B cell (primary cell): Measurements from ENCODE around the gene MAP3K14. TPM values are rescaled to one million over a fixed set of nuclear protein-coding genes. Genes with fewer than 3 reads are reported as not detected.
A peak's percentile ranks its signal among the peaks of the same experiment; 100 is the strongest.

ENCODE experiments used
- ATAC-seq: fragments of 200-7000 bp; cut with Tn5 transposase; one replicate; pipeline ENCODE4 v1.10.0; 2021; ENCODE audit warnings: low read depth, mild to moderate bottlenecking, moderate number of reproducible peaks, moderate library complexity
- CTCF ChIA-PET: fragments of 350-600 bp; sonication (Branson Sonifier 250); formaldehyde crosslinking; loops from one replicate; lab custom pipeline; 2021; ENCODE audit warnings: antibody characterized with exemption, inconsistent platforms; lab: Charles Lee
- POLR2A ChIA-PET: fragments of 350-600 bp; sonication (Branson Sonifier 250); formaldehyde crosslinking; loops from one replicate; lab custom pipeline; 2021; ENCODE audit warnings: antibody characterized with exemption; lab: Charles Lee
- DNase-seq: peaks from one replicate; pipeline ENCODE4 v3.0.0; 2013
- H2AFZ ChIP-seq: 2 replicates; pipeline ENCODE4 v1.6.1; 2012; ENCODE audit warnings: mild to moderate bottlenecking, low read depth, low read length; ENCODE audit not compliant: insufficient read depth, poor library complexity, severe bottlenecking
- H3K27ac ChIP-seq, 2 donors: 1 replicate in 1 of 2; 2 replicates in 1 of 2; pipeline ENCODE4 v1.5.1; 2012 to 2013; ENCODE audit warnings: low read length in 2 of 2, mild to moderate bottlenecking in 2 of 2, moderate library complexity in 1 of 2
- H3K27me3 ChIP-seq, 4 experiments: fragments of 200-600 bp in 1 of 4; sonication (generic) in 1 of 4; replicated peaks in 1 of 4; 1 replicate in 2 of 4; 2 replicates in 2 of 4; pipeline versions ENCODE4 v1.6.1 to v1.7.0; 2013 to 2016; ENCODE audit warnings: low read length in 3 of 4, mild to moderate bottlenecking in 2 of 4, mixed read lengths in 1 of 4, moderate library complexity in 1 of 4; ENCODE audit not compliant: insufficient read depth in 4 of 4, control insufficient read depth in 3 of 4; ENCODE audit errors: control extremely low read depth in 1 of 4
- H3K36me3 ChIP-seq, 2 experiments: replicated peaks in 1 of 2; 1 replicate in 1 of 2; 2 replicates in 1 of 2; pipeline versions ENCODE4 v1.6.1 to v1.7.1; 2013; ENCODE audit warnings: low read length in 1 of 2; ENCODE audit not compliant: insufficient read depth in 2 of 2, control insufficient read depth in 1 of 2; ENCODE audit errors: control extremely low read depth in 1 of 2, extremely low read depth in 1 of 2
- H3K4me1 ChIP-seq, 2 donors: fragments of 200-600 bp in 1 of 2; sonication (generic) in 1 of 2; 1 replicate in 1 of 2; 2 replicates in 1 of 2; pipeline versions ENCODE4 v1.5.1 to v1.6.1; 2013 to 2017; ENCODE audit warnings: low read length in 2 of 2; ENCODE audit not compliant: control insufficient read depth in 2 of 2, insufficient read depth in 2 of 2
- H3K4me2 ChIP-seq: replicated peaks from 2 replicates; pipeline ENCODE3; 2012; ENCODE audit warnings: mild to moderate bottlenecking, low read depth, low read length; ENCODE audit not compliant: poor library complexity, severe bottlenecking
- H3K4me3 ChIP-seq, 5 experiments: fragments of 200-600 bp in 1 of 5; sonication (generic) in 1 of 5; 1 replicate in 3 of 5; 2 replicates in 2 of 5; pipeline versions ENCODE4 v1.5.1 to v1.7.0; 2011 to 2016; ENCODE audit warnings: low read length in 4 of 5, mild to moderate bottlenecking in 4 of 5, low read depth in 2 of 5, control low read depth in 1 of 5, moderate library complexity in 1 of 5; ENCODE audit not compliant: insufficient read depth in 1 of 5; ENCODE audit errors: control extremely low read depth in 1 of 5, extremely low read depth in 1 of 5
- H3K79me2 ChIP-seq: fragments of 200-600 bp; sonication (generic); one replicate; pipeline ENCODE4 v1.6.0; 2016; ENCODE audit warnings: low read length; ENCODE audit not compliant: control insufficient read depth, insufficient read depth
- H3K9ac ChIP-seq: fragments of 200-600 bp; sonication (generic); 2 replicates; pipeline ENCODE4 v1.6.1; 2017; ENCODE audit warnings: mild to moderate bottlenecking, low read length, moderate library complexity
- H3K9me3 ChIP-seq, 3 donors: one replicate each; pipeline versions ENCODE4 v1.6.1 to v1.7.1; 2013; ENCODE audit warnings: low read length in 2 of 3; ENCODE audit not compliant: control insufficient read depth in 2 of 3, insufficient read depth in 1 of 3; ENCODE audit errors: control extremely low read depth in 1 of 3
- H4K20me1 ChIP-seq: 2 replicates; pipeline ENCODE4 v1.6.0; 2012; ENCODE audit warnings: mild to moderate bottlenecking, low read length; ENCODE audit not compliant: insufficient read depth, control insufficient read depth, poor library complexity, severe bottlenecking
- H3K27ac Mint-ChIP-seq: one replicate; pipeline ENCODE4 v1.8.0; 2021; ENCODE audit warnings: mixed read lengths
- H3K27me3 Mint-ChIP-seq: one replicate; pipeline ENCODE4 v1.8.0; 2021; ENCODE audit warnings: mixed read lengths
- H3K4me1 Mint-ChIP-seq: one replicate; pipeline ENCODE4 v1.8.0; 2021; ENCODE audit warnings: mixed read lengths
- H3K4me3 Mint-ChIP-seq: one replicate; pipeline ENCODE4 v1.8.0; 2021; ENCODE audit warnings: mixed read lengths
- H3K9me3 Mint-ChIP-seq: one replicate; pipeline ENCODE4 v1.8.0; 2022; ENCODE audit warnings: mixed read lengths; ENCODE audit not compliant: insufficient read depth
- CTCF ChIP-seq: fragments of 200-600 bp; IDR thresholded peaks from one replicate; pipeline ENCODE4 v1.8.0; 2022; ENCODE audit warnings: antibody characterized with exemption, mild to moderate bottlenecking
- EZH2 ChIP-seq: IDR thresholded peaks from 2 replicates; pipeline ENCODE4 v1.6.1; 2012; ENCODE audit warnings: borderline replicate concordance, low read depth, mild to moderate bottlenecking, moderate library complexity, low read length; ENCODE audit not compliant: insufficient read depth, poor library complexity, severe bottlenecking
- WGBS: methylation state at CpG from one replicate; pipeline ENCODE4 v1.1.5; 2013; ENCODE audit warnings: missing lambda C conversion rate; ENCODE audit not compliant: insufficient coverage; 5-methylcytosine and 5-hydroxymethylcytosine counted together
- intact Hi-C: fragments of 100-400 bp; cut with micrococcal nuclease; formaldehyde crosslinking; loops from one replicate; pipeline ENCODE4 v1.10.0; 2022
- polyA plus RNA-seq: library from polyadenylated mRNA; depleted of rRNA; stranded (reverse); fragments of >200 nt; gene quantifications from 2 replicates; pipeline ENCODE4 v1.2.3, GENCODE V29; 2012
- total RNA-seq, 2 donors: library from RNA; stranded (reverse); fragments of 120-200 nt in 1 of 2; gene quantifications; 1 replicate in 1 of 2; 2 replicates in 1 of 2; pipeline versions ENCODE4 v1.2.3 to v1.2.4, GENCODE V29; 2013 to 2022

The MAP3K14 gene
- total and polyA plus RNA-seq, 2 donors (not counting 1 experiment from before 2014, with no cell fraction given): 66.1 to 84.1 TPM

DNA sequence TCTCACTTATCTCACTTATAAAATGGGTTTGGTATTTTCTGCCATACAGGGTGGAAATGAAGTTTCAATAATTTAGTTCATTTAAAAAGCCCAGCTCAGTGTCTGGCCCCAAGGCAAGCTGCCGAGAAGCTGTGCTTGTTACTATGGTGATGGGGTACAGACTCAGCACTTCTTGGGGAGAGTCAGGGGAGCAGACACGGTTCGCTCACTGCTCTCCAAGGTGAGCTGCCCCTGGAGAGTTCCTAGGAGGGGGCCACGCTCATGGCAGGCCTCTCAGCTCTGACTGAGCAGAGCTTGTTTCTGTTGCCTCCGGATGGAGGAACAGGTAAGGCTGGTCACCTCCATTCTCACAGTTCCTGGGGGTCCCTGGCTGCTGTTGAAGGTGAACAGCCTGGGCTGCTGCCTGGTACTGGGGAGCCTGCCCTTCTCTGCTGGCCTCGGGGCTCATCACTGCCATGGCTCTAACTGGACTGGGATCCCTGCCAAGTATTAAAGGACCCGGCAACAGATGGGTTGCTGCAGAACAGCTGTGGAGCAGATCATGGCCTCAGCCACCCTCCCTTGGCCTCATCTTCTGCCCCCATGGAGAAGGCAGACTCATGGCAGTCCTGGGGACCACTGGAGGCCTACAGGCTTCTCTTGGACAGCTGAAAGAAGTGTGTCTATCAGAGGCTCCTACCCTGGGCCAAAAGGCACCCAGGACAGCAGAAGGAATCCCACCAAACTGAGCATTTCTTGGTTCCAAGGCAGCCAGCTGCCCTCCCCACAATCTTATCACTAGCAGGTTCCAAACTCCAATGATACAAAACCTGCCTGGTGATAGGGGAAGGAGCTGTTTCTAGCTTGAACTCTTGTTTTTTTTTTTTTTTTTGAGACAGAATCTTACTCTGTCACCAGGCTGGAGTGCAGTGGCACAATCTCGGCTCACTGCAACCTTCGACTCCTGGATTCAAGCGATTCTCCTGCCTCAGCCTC, 29.0 kb downstream of the MAP3K14 start:
- Mint-ChIP-seq H3K9me3 (no peaks in the 10 kb centered on the region), H3K27ac (peak overlapping the region; percentile 43), H3K4me1 (peaks cover 29% of the 10 kb centered on the region), H3K27me3 (no peaks in the 10 kb centered on the region), H3K4me3 (no peak overlapping the region)
- Histone ChIP-seq H3K9ac (no peak overlapping the region), H2AFZ (no peak overlapping the region), H3K9me3 (no peaks in the 10 kb centered on the region), H3K79me2 (peaks cover 77% of the 10 kb centered on the region), H3K4me2 (no peak overlapping the region), H3K27me3 (no peaks in the 10 kb centered on the region), H3K27ac (peak overlapping the region in 1 of 2 donors; percentile 21), H4K20me1 (peaks cover 51% of the 10 kb centered on the region), H3K4me3 (no peak overlapping the region), H3K36me3 (peaks cover 2 to 86% of the 10 kb centered on the region in 2 experiments), H3K4me1 (peaks cover 24 to 36% of the 10 kb centered on the region in 2 donors)
- intact Hi-C loops: no loop called here
- TF ChIP-seq EZH2 (no peak), CTCF (no peak)
- ATAC-seq (no peak), DNase-seq (no peak)
- POLR2A ChIA-PET: interaction anchor here (0.6 to 1.3 kb wide), 4 partner anchors 8 to 42 kb away, joined by 3 to 7 read pairs (median 4); no protein-coding TSS in a partner anchor
- 76% methylated on average over 10 of the region's 10 CpGs for WGBS
- CTCF ChIA-PET: interaction anchor here (0.7 to 2.9 kb wide), 8 partner anchors 10 to 138 kb away, joined by 3 to 19 read pairs (median 4); partner anchors contain the start of gene MAP3K14

DNA sequence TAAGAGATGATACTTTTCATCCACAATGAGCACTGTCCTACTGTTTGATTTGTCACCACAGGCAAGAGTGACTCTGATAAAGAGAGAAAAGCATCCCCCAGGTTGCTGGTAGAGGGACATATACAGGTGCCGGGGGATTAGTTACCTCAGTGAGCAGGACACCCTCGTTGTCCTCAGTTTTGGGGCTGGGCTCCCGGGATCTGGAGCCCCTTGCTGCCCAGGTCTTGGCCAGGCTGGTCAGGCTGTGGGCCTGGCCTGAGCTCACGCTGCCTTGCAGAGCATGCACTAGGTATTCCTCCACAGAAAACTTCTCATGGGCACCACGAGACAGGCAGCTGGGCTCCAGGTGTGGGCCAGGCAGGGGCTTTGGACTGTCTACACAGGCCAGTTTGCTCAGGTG, 30.5 kb downstream of the MAP3K14 start:
- Histone ChIP-seq H3K27ac (no peak overlapping the region), H3K27me3 (no peaks in the 10 kb centered on the region), H4K20me1 (peaks cover 36% of the 10 kb centered on the region), H3K9me3 (no peaks in the 10 kb centered on the region), H3K9ac (no peak overlapping the region), H3K4me2 (no peak overlapping the region), H3K4me3 (no peak overlapping the region), H3K4me1 (peaks cover 9 to 21% of the 10 kb centered on the region in 2 donors), H3K36me3 (peaks cover 4 to 94% of the 10 kb centered on the region in 2 experiments), H2AFZ (no peak overlapping the region), H3K79me2 (peaks cover 71% of the 10 kb centered on the region)
- TF ChIP-seq CTCF (no peak), EZH2 (no peak)
- WGBS: 95% methylated on average over 5 of the region's 5 CpGs
- ChIA-PET POLR2A (no interaction called here), CTCF (interaction anchor here (1.6 to 2.5 kb wide), 4 partner anchors 7 to 99 kb away, joined by 5 to 19 read pairs (median 8); partner anchors contain the start of gene MAP3K14)
- intact Hi-C loops: no loop called here
- H3K4me1 Mint-ChIP-seq: peaks cover 13% of the 10 kb centered on the region
- no peak overlapping the region for H3K4me3 Mint-ChIP-seq
- H3K27me3 Mint-ChIP-seq: no peaks in the 10 kb centered on the region
- H3K9me3 Mint-ChIP-seq: no peaks in the 10 kb centered on the region
- no peak for DNase-seq
- ATAC-seq: no peak
- peak overlapping the region; percentile 53 for H3K27ac Mint-ChIP-seq
